Inflammatory macrophage treated with lipopolysaccharide for 4 hours (primary cell): ENCODE results near the gene HOXA13.

Experiments
- DNase-seq: peaks from one replicate; pipeline ENCODE4 v3.0.0-alpha.2; 2020

HOXA13 gene

GRCh38 chr7:27146491-27147198 lies 53.2 kb downstream of the HOXA13 start:
- no peak for DNase-seq

GRCh38 chr7:27145914-27146412 lies 53.9 kb downstream of the HOXA13 start:
- no peak for DNase-seq

DNA sequence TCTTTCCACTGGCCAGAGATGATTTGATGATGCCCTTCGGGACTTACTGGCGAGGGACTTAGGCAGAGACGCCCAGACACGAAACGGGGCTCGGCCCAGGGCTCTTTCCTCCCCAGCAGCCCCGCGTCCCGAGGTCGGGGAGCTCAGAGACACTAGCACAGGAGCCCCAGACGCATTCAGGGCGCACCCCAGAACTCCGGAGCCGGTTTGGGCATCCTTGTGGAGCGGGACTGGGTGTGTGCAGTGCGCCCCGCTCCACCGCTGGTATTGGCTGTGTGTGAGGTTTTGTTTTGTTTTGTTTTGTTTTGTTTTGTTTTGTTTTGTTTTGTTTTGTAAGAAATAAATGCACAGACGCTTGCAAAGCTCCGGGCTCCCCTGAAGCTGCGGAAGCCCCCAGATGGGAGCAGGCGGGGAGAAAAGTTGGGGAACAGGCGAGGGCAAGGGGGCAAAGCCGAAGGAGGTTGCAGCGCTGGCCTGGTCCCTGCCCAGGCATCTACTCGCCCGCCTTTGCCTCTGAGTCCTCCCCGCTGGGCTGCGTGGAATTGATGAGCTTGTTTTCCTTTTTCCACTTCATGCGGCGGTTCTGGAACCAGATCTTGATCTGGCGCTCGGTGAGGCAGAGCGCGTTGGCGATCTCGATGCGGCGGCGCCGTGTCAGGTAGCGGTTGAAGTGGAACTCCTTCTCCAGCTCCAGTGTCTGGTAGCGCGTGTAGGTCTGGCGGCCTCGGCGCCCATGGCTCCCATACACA lies 54.6 kb downstream of the HOXA13 start:
- no peak for DNase-seq

- no peak for DNase-seq
Observed at GRCh38 chr7:27144781-27145164, 55.1 kb downstream of the HOXA13 start.
